Ectodermal cell (in vitro differentiated cells): ENCODE data around the gene IDH3B.

Source experiments
- H3K27ac ChIP-seq: 2 replicates; pipeline ENCODE4 v1.7.0; 2013; ENCODE audit warnings: mild to moderate bottlenecking, low read depth, low read length; ENCODE audit not compliant: insufficient read depth, poor library complexity, severe bottlenecking
- H3K27me3 ChIP-seq: 2 replicates; pipeline ENCODE4 v1.7.0; 2013; ENCODE audit warnings: mild to moderate bottlenecking, low read length; ENCODE audit not compliant: insufficient read depth, control insufficient read depth, poor library complexity, severe bottlenecking
- H3K36me3 ChIP-seq: one replicate; pipeline ENCODE4 v1.7.0; 2013; ENCODE audit warnings: low read length; ENCODE audit not compliant: control insufficient read depth, insufficient read depth
- H3K4me1 ChIP-seq: one replicate; pipeline ENCODE4 v1.7.0; 2013; ENCODE audit warnings: low read length; ENCODE audit not compliant: control insufficient read depth, insufficient read depth
- H3K4me3 ChIP-seq: 2 replicates; pipeline ENCODE4 v1.7.0; 2013; ENCODE audit warnings: low read depth, low read length, control low read depth; ENCODE audit not compliant: insufficient read depth
- H3K9me3 ChIP-seq: 2 replicates; pipeline ENCODE4 v1.7.0; 2013; ENCODE audit warnings: mild to moderate bottlenecking, low read length, moderate library complexity; ENCODE audit not compliant: control insufficient read depth
- WGBS, 2 experiments: methylation state at CpG; one replicate each; pipeline ENCODE4 v1.1.7; 2013; ENCODE audit warnings: missing lambda C conversion rate in 2 of 2; 5-methylcytosine and 5-hydroxymethylcytosine counted together

Gene IDH3B

GRCh38 chr20:2618815-2619214 lies 45.2 kb downstream of the IDH3B start:
- WGBS, 2 experiments: 87% methylated on average over 6 of the region's 6 CpGs
- Histone ChIP-seq H3K9me3 (no peaks in the 10 kb centered on the region), H3K4me1 (no peaks in the 10 kb centered on the region), H3K27ac (no peak overlapping the region), H3K36me3 (no peaks in the 10 kb centered on the region), H3K27me3 (no peaks in the 10 kb centered on the region), H3K4me3 (no peak overlapping the region)

- no peaks in the 10 kb centered on the region for H3K4me1 ChIP-seq
- H3K36me3 ChIP-seq: no peaks in the 10 kb centered on the region
- no peak overlapping the region for H3K27ac ChIP-seq
- 84 to 85% methylated on average over 16 of the region's 16 CpGs for WGBS, 2 experiments
- H3K9me3 ChIP-seq: no peaks in the 10 kb centered on the region
- H3K27me3 ChIP-seq: no peaks in the 10 kb centered on the region
- no peak overlapping the region for H3K4me3 ChIP-seq
These were observed 46.8 kb downstream of the IDH3B start for GRCh38 chr20:2617099-2617714.

- Histone ChIP-seq H3K36me3 (no peaks in the 10 kb centered on the region), H3K9me3 (no peaks in the 10 kb centered on the region), H3K27me3 (no peaks in the 10 kb centered on the region), H3K4me3 (no peak overlapping the region), H3K27ac (no peak overlapping the region), H3K4me1 (no peaks in the 10 kb centered on the region)
- 86 to 88% methylated on average over 9 of the region's 9 CpGs for WGBS, 2 experiments
These were observed 47.4 kb downstream of the IDH3B start for GRCh38 chr20:2616634-2617033.

- Histone ChIP-seq H3K4me3 (no peak overlapping the region), H3K36me3 (no peaks in the 10 kb centered on the region), H3K27me3 (no peaks in the 10 kb centered on the region), H3K4me1 (no peaks in the 10 kb centered on the region), H3K27ac (no peak overlapping the region), H3K9me3 (no peaks in the 10 kb centered on the region)
- WGBS, 2 experiments: 90 to 92% methylated on average over 3 of the region's 3 CpGs
These were observed 51.9 kb downstream of the IDH3B start for GRCh38 chr20:2612073-2612472.

GRCh38 chr20:2610941-2611720 lies 52.9 kb downstream of the IDH3B start:
- no peaks in the 10 kb centered on the region for H3K27me3 ChIP-seq
- H3K9me3 ChIP-seq: no peaks in the 10 kb centered on the region
- 81 to 86% methylated on average over 6 of the region's 6 CpGs for WGBS, 2 experiments
- no peak overlapping the region for H3K27ac ChIP-seq
- no peaks in the 10 kb centered on the region for H3K36me3 ChIP-seq
- no peaks in the 10 kb centered on the region for H3K4me1 ChIP-seq
- H3K4me3 ChIP-seq: no peak overlapping the region

GRCh38 chr20:2610326-2610725 lies 53.7 kb downstream of the IDH3B start:
- 92 to 97% methylated on average over 6 of the region's 6 CpGs for WGBS, 2 experiments
- H3K9me3 ChIP-seq: no peaks in the 10 kb centered on the region
- H3K27ac ChIP-seq: no peak overlapping the region
- no peak overlapping the region for H3K4me3 ChIP-seq
- no peaks in the 10 kb centered on the region for H3K27me3 ChIP-seq
- no peaks in the 10 kb centered on the region for H3K4me1 ChIP-seq
- no peaks in the 10 kb centered on the region for H3K36me3 ChIP-seq
